Muscle layer of duodenum (tissue), 2 donors: Measurements from ENCODE around the gene TPBG.

Experiments
- H3K27ac ChIP-seq: one replicate; pipeline ENCODE4 v1.7.0; 2013; ENCODE audit warnings: mild to moderate bottlenecking, low read length
- H3K27me3 ChIP-seq: one replicate; pipeline ENCODE4 v1.7.0; 2013; ENCODE audit warnings: low read depth, mild to moderate bottlenecking, control low read depth, low read length
- H3K36me3 ChIP-seq, 2 donors: one replicate each; pipeline ENCODE4 v1.7.0; 2013; ENCODE audit warnings: low read length in 2 of 2, control low read depth in 1 of 2, mild to moderate bottlenecking in 1 of 2; ENCODE audit not compliant: insufficient read depth in 2 of 2, control insufficient read depth in 1 of 2
- H3K4me1 ChIP-seq, 2 donors: one replicate each; pipeline ENCODE4 v1.7.0; 2013; ENCODE audit warnings: low read length in 2 of 2, mild to moderate bottlenecking in 2 of 2, control low read depth in 1 of 2, moderate library complexity in 1 of 2; ENCODE audit not compliant: insufficient read depth in 2 of 2, control insufficient read depth in 1 of 2
- H3K4me3 ChIP-seq, 2 donors: one replicate each; pipeline ENCODE4 v1.7.0; 2013; ENCODE audit warnings: low read length in 2 of 2, low read depth in 1 of 2, mild to moderate bottlenecking in 1 of 2
- H3K9me3 ChIP-seq, 2 donors: one replicate each; pipeline ENCODE4 v1.7.0; 2013; ENCODE audit warnings: low read length in 2 of 2, control low read depth in 1 of 2, mild to moderate bottlenecking in 1 of 2; ENCODE audit not compliant: control insufficient read depth in 1 of 2
- donor health status: healthy.

Gene TPBG

GRCh38 chr6:82362144-82362543, 1.5 kb upstream of the TPBG start:
- Histone ChIP-seq H3K4me1 (peaks cover 0 to 16% of the 10 kb centered on the region in 2 donors), H3K27ac (no peak overlapping the region), H3K9me3 (no peaks in the 10 kb centered on the region), H3K36me3 (no peaks in the 10 kb centered on the region), H3K27me3 (peaks cover 7% of the 10 kb centered on the region), H3K4me3 (no peak overlapping the region)

- Histone ChIP-seq H3K9me3 (no peaks in the 10 kb centered on the region), H3K27me3 (peaks cover 7% of the 10 kb centered on the region), H3K4me1 (peaks cover 0 to 16% of the 10 kb centered on the region in 2 donors), H3K36me3 (no peaks in the 10 kb centered on the region), H3K4me3 (peak overlapping the region; percentile 80 to 91), H3K27ac (peak overlapping the region; percentile 69)
These were observed 664 bp upstream of the TPBG start for GRCh38 chr6:82362878-82363427.

GRCh38 chr6:82364087-82365015, 734 bp downstream of the TPBG start:
- Histone ChIP-seq H3K4me3 (peak overlapping the region; percentile 80 to 91), H3K4me1 (peaks cover 0 to 16% of the 10 kb centered on the region in 2 donors), H3K9me3 (no peaks in the 10 kb centered on the region), H3K27ac (peak overlapping the region; percentile 69), H3K27me3 (peaks cover 7% of the 10 kb centered on the region), H3K36me3 (no peaks in the 10 kb centered on the region)

GRCh38 chr6:82365016-82365795, 1.6 kb downstream of the TPBG start:
- Histone ChIP-seq H3K27ac (no peak overlapping the region), H3K9me3 (no peaks in the 10 kb centered on the region), H3K36me3 (no peaks in the 10 kb centered on the region), H3K4me3 (peak overlapping the region; percentile 80 to 91), H3K4me1 (peaks cover 0 to 16% of the 10 kb centered on the region in 2 donors), H3K27me3 (peaks cover 7% of the 10 kb centered on the region)

- H3K27ac ChIP-seq, result no peak overlapping the region
- H3K4me3 ChIP-seq, result no peak overlapping the region
- no peaks in the 10 kb centered on the region for H3K36me3 ChIP-seq
- no peaks in the 10 kb centered on the region for H3K9me3 ChIP-seq
- H3K4me1 ChIP-seq, result peaks cover 0 to 16% of the 10 kb centered on the region in 2 donors
- H3K27me3 ChIP-seq, result peaks cover 6% of the 10 kb centered on the region
These were observed 4.1 kb downstream of the TPBG start for GRCh38 chr6:82367704-82368103.

- H3K4me3 ChIP-seq, result no peak overlapping the region
- no peaks in the 10 kb centered on the region for H3K9me3 ChIP-seq
- H3K4me1 ChIP-seq, result no peaks in the 10 kb centered on the region
- H3K27ac ChIP-seq, result no peak overlapping the region
- H3K27me3 ChIP-seq, result peaks cover 2% of the 10 kb centered on the region
- no peaks in the 10 kb centered on the region for H3K36me3 ChIP-seq
These were observed 7.2 kb downstream of the TPBG start for GRCh38 chr6:82370788-82371187.

- Histone ChIP-seq H3K4me3 (no peak overlapping the region), H3K9me3 (no peaks in the 10 kb centered on the region), H3K27me3 (no peaks in the 10 kb centered on the region), H3K36me3 (no peaks in the 10 kb centered on the region), H3K4me1 (no peaks in the 10 kb centered on the region), H3K27ac (no peak overlapping the region)
These were observed 8.4 kb downstream of the TPBG start for GRCh38 chr6:82371799-82372546.

GRCh38 chr6:82372656-82373055, 9.0 kb downstream of the TPBG start:
- H3K4me1 ChIP-seq, result no peaks in the 10 kb centered on the region
- H3K27ac ChIP-seq, result no peak overlapping the region
- H3K36me3 ChIP-seq, result no peaks in the 10 kb centered on the region

GRCh38 chr6:82374516-82374915, 10.9 kb downstream of the TPBG start:
- H3K9me3 ChIP-seq, result no peaks in the 10 kb centered on the region
- H3K4me1 ChIP-seq, result no peaks in the 10 kb centered on the region

More at GRCh38 chr6:82372656-82373055, 9.0 kb downstream of the TPBG start:
- Histone ChIP-seq H3K27me3 (no peaks in the 10 kb centered on the region), H3K9me3 (no peaks in the 10 kb centered on the region), H3K4me3 (no peak overlapping the region)

GRCh38 chr6:82376636-82377035, 13.0 kb downstream of the TPBG start:
- Histone ChIP-seq H3K27me3 (no peaks in the 10 kb centered on the region), H3K36me3 (no peaks in the 10 kb centered on the region), H3K9me3 (no peaks in the 10 kb centered on the region), H3K4me1 (no peaks in the 10 kb centered on the region), H3K27ac (no peak overlapping the region), H3K4me3 (no peak overlapping the region)

More at GRCh38 chr6:82374516-82374915, 10.9 kb downstream of the TPBG start:
- H3K27ac ChIP-seq, result no peak overlapping the region
- no peaks in the 10 kb centered on the region for H3K36me3 ChIP-seq
- H3K27me3 ChIP-seq, result no peaks in the 10 kb centered on the region
- H3K4me3 ChIP-seq, result no peak overlapping the region
